ENCODE data around the gene MOCOS. TPM values are rescaled to one million over a fixed set of nuclear protein-coding genes. Genes with fewer than 3 reads are reported as not detected.

Gene MOCOS
- total RNA-seq, 2 donors from 2014 or later = 1.0 to 1.3 TPM

DNA sequence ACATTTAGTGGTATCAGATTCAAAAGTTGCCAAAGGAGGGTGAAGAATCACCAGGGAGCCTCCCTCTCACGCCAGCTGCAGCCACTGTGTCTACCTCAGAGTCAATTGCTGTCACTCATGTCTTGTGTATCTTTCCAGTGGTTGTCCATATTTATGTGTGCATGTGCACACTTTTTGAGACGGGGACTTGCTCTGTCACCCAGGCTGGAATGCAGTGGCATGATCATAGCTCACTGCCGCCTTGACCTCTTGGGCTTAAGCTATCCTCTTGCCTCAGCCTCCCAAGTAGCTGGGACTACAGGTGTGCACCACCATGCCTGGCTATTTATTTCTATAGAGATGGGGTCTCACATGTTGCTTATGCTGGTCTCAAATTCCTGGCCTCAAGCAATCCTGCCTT lies 4.0 kb downstream of the MOCOS start:
- DNase-seq (no peak), ATAC-seq (no peak)
- no peak for TF ChIP-seq POLR2A (IDR thresholded peaks at IDR 0.05)
- TF ChIP-seq, protein P1, sequence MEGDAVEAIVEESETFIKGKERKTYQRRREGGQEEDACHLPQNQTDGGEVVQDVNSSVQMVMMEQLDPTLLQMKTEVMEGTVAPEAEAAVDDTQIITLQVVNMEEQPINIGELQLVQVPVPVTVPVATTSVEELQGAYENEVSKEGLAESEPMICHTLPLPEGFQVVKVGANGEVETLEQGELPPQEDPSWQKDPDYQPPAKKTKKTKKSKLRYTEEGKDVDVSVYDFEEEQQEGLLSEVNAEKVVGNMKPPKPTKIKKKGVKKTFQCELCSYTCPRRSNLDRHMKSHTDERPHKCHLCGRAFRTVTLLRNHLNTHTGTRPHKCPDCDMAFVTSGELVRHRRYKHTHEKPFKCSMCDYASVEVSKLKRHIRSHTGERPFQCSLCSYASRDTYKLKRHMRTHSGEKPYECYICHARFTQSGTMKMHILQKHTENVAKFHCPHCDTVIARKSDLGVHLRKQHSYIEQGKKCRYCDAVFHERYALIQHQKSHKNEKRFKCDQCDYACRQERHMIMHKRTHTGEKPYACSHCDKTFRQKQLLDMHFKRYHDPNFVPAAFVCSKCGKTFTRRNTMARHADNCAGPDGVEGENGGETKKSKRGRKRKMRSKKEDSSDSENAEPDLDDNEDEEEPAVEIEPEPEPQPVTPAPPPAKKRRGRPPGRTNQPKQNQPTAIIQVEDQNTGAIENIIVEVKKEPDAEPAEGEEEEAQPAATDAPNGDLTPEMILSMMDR (IDR thresholded peaks at IDR 0.05) = no peak
- H3K4me1 ChIP-seq = peaks cover 14% of the 10 kb centered on the region
- no peaks in the 10 kb centered on the region for H3K36me3 ChIP-seq (replicated peaks in 1 of 2; ENCODE audit: insufficient read depth in 1 of 2, low read depth in 2 of 2)
- H3K9me3 ChIP-seq = no peaks in the 10 kb centered on the region
- WGBS, 2 donors = 96 to 97% methylated on average over 3 of the region's 3 CpGs
- H3K27ac ChIP-seq = no peak overlapping the region
- H3K27me3 ChIP-seq = no peaks in the 10 kb centered on the region
- intact Hi-C loops (cut with DNase I) = no loop called here
- H3K4me3 ChIP-seq = no peak overlapping the region

DNA sequence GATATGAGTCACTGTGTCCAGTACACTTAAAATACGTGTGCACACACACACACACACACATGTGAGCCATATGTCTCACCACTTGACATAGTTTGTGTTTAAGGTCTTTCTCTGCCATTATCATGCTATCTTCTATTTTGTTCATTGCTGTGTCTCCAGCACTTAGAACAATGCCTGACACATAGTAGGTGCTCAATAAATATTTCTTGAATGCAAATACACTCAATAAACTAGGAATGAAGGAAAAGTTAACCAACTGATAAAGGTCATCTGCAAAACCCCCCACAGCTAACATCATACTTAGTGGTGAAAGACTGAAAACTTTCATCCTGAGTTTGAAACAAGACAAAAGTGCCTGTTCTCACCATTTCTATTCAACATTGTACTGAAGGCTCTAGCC lies 4.4 kb downstream of the MOCOS start:
- no peak for TF ChIP-seq POLR2A (IDR thresholded peaks at IDR 0.05)
- TF ChIP-seq, protein P1 (IDR thresholded peaks at IDR 0.05) = no peak
- no peak overlapping the region for H3K27ac ChIP-seq
- no peaks in the 10 kb centered on the region for H3K36me3 ChIP-seq (replicated peaks in 1 of 2; ENCODE audit: insufficient read depth in 1 of 2, low read depth in 2 of 2)
- no peak for ATAC-seq
- H3K27me3 ChIP-seq = no peaks in the 10 kb centered on the region
- H3K4me3 ChIP-seq = no peak overlapping the region
- 95 to 100% methylated on average over 1 of the region's 1 CpG for WGBS, 2 donors
- DNase-seq = no peak
- peaks cover 9% of the 10 kb centered on the region for H3K4me1 ChIP-seq
- H3K9me3 ChIP-seq = no peaks in the 10 kb centered on the region
- intact Hi-C loops (cut with DNase I) = no loop called here

DNA sequence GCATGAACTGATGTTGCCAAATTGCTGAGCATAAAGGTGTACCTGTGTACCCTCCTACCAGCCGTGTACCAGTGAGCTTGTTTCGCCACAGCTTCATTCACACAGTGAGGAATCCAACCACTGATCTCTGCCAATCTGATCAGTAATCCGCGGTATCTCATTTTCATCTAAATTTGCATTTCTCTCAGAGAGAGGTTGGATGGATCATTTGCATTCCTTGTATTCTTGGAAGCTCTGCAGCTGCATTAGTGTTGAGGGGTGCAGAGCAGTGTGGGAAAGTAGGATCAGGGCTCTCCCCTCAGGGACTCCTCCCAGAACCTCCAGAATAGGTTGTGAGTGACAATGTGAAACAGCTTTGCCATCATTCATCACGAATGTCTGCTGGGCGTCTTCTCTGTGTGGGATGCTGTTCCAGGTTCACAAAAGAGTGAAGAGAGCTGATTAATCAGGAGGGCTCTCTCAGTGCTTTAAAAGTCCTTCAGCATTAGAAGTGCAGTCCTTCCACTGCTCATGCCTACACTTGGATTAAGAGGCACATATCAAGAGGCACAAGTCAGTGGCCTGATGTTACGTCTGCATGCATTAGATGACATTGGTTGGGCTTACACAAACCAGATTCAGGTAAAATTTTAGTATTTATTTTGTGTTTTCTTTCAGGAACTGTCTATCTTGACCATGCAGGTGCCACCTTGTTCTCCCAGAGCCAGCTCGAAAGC lies 7.5 kb downstream of the MOCOS start:
- intact Hi-C loops (cut with DNase I) = no loop called here
- TF ChIP-seq POLR2A (IDR thresholded peaks at IDR 0.05) = no peak
- TF ChIP-seq, protein P1 (IDR thresholded peaks at IDR 0.05) = no peak
- no peaks in the 10 kb centered on the region for H3K9me3 ChIP-seq
- no peaks in the 10 kb centered on the region for H3K36me3 ChIP-seq (replicated peaks in 1 of 2; ENCODE audit: insufficient read depth in 1 of 2, low read depth in 2 of 2)
- no peaks in the 10 kb centered on the region for H3K27me3 ChIP-seq
- no peak overlapping the region for H3K4me3 ChIP-seq
- no peaks in the 10 kb centered on the region for H3K4me1 ChIP-seq
- WGBS, 2 donors = 80 to 87% methylated on average over 8 of the region's 8 CpGs
- H3K27ac ChIP-seq = no peak overlapping the region
- DNase-seq (no peak), ATAC-seq (no peak)

DNA sequence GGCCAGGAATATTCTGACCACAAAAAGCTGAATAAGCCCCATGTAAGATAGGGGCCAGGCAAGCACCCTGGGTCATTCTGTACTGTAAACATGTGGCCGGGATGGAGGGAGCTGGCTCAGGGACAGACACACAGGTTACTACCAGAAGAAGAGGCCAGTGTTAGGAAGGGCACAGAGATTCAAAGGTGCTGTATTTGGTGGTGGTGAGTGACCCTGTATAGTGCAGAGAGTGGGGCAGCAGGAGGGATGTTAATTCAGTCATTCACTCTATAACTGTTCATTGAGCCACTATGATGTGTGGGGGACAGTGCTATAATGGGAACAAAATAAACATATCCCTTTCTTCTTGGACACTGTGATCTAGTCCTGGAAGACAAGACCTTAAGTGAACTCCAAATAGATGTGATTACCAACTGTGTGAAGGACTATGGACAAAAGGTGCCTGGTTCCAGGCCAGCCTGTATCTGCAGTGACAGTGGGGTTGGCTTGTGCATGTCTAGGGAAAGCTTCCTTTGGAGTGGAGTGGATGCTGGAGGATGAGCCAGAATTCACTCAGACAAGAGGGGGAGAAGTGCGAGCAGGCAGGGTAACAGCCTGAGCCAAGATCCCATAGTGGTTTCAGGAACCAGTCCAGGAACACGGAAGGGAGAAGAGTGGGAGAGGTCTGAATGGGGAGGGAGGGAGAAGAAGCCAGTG lies 8.3 kb downstream of the MOCOS start:
- H3K27me3 ChIP-seq = no peaks in the 10 kb centered on the region
- no peak overlapping the region for H3K4me3 ChIP-seq
- no peaks in the 10 kb centered on the region for H3K36me3 ChIP-seq (replicated peaks in 1 of 2; ENCODE audit: insufficient read depth in 1 of 2, low read depth in 2 of 2)
- intact Hi-C loops (cut with DNase I) = no loop called here
- DNase-seq (no peak), ATAC-seq (no peak)
- H3K4me1 ChIP-seq = no peaks in the 10 kb centered on the region
- no peak overlapping the region for H3K27ac ChIP-seq
- no peaks in the 10 kb centered on the region for H3K9me3 ChIP-seq
- TF ChIP-seq, protein P1 (IDR thresholded peaks at IDR 0.05) = no peak
- TF ChIP-seq POLR2A (IDR thresholded peaks at IDR 0.05) = no peak
- WGBS, 2 donors = 87 to 92% methylated on average over 3 of the region's 3 CpGs

All from body of pancreas (tissue), 4 donors.